GM21423 (cell line): Measurements from ENCODE around the gene FBXW7.

ENCODE experiments used
- ATAC-seq: cut with Tn5 transposase; IDR thresholded peaks from one replicate; pipeline ENCODE4 v1.9.1; 2021; ENCODE audit warnings: mild to moderate bottlenecking, moderate library complexity; ENCODE audit not compliant: unreplicated experiment

FBXW7 gene

GRCh38 chr4:152535903-152536544, at the start of gene FBXW7:
Gene FBXW7 (minus strand): TSS chr4:152536092. CDS start chr4:152411803, 124,289 bp downstream.
- ATAC-seq, result peak; percentile 86

- ATAC-seq, result no peak
Measured at GRCh38 chr4:152585023-152585441, 49.1 kb upstream of the FBXW7 start.

- no peak for ATAC-seq
Measured at GRCh38 chr4:152581536-152582160, 45.8 kb upstream of the FBXW7 start.

- no peak for ATAC-seq
Measured at GRCh38 chr4:152579916-152580315, 44.0 kb upstream of the FBXW7 start.

GRCh38 chr4:152579107-152579764, 43.3 kb upstream of the FBXW7 start:
- no peak for ATAC-seq

- no peak for ATAC-seq
Measured at GRCh38 chr4:152578670-152579069, 42.8 kb upstream of the FBXW7 start.

- peak; percentile 53 for ATAC-seq
Measured at GRCh38 chr4:152577708-152578396, 42.0 kb upstream of the FBXW7 start.

GRCh38 chr4:152575533-152575932, 39.6 kb upstream of the FBXW7 start:
- no peak for ATAC-seq

- ATAC-seq, result no peak
Measured at GRCh38 chr4:152573861-152574260, 38.0 kb upstream of the FBXW7 start.

GRCh38 chr4:152572417-152573086, 36.7 kb upstream of the FBXW7 start:
- ATAC-seq, result peak; percentile 60

GRCh38 chr4:152571770-152572169, 35.9 kb upstream of the FBXW7 start:
- no peak for ATAC-seq

- ATAC-seq, result no peak
Measured at GRCh38 chr4:152571296-152571695, 35.4 kb upstream of the FBXW7 start.

- no peak for ATAC-seq
Measured at GRCh38 chr4:152565333-152565732, 29.4 kb upstream of the FBXW7 start.

GRCh38 chr4:152564336-152564735, 28.4 kb upstream of the FBXW7 start:
- no peak for ATAC-seq

GRCh38 chr4:152563209-152563608, 27.3 kb upstream of the FBXW7 start:
- no peak for ATAC-seq

GRCh38 chr4:152559641-152560040, 23.7 kb upstream of the FBXW7 start:
- no peak for ATAC-seq

GRCh38 chr4:152558396-152558795, 22.5 kb upstream of the FBXW7 start:
- no peak for ATAC-seq

GRCh38 chr4:152556834-152557233, 20.9 kb upstream of the FBXW7 start:
- no peak for ATAC-seq

GRCh38 chr4:152556283-152556682, 20.4 kb upstream of the FBXW7 start:
- ATAC-seq, result no peak

GRCh38 chr4:152554742-152555141, 18.9 kb upstream of the FBXW7 start:
- no peak for ATAC-seq

GRCh38 chr4:152550687-152551086, 14.8 kb upstream of the FBXW7 start:
- ATAC-seq, result peak; percentile 38
